ENCODE data around the gene PRSS23.
A peak's percentile ranks its signal among the peaks of the same experiment; 100 is the strongest.

The PRSS23 gene

DNA sequence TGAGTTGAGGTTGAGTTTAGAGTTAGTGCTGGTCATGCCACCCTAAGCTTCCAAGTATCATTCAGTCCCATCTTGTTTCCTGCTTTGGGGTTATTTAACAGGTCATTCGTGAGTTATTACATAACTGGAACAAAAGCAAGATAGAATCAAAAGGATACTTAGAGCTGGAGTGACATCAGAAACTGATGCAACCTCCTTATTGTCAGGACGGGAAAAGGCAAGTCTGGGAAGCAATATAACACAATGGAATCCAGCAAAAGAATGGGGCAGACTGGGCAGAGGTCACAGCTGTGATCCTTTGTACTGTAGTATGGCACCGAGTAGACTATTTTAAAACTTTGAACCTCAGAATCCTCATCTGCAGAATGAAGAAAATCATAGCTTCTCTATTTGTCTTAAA lies 4.4 kb upstream of the PRSS23 start:
- TF ChIP-seq, protein P1, sequence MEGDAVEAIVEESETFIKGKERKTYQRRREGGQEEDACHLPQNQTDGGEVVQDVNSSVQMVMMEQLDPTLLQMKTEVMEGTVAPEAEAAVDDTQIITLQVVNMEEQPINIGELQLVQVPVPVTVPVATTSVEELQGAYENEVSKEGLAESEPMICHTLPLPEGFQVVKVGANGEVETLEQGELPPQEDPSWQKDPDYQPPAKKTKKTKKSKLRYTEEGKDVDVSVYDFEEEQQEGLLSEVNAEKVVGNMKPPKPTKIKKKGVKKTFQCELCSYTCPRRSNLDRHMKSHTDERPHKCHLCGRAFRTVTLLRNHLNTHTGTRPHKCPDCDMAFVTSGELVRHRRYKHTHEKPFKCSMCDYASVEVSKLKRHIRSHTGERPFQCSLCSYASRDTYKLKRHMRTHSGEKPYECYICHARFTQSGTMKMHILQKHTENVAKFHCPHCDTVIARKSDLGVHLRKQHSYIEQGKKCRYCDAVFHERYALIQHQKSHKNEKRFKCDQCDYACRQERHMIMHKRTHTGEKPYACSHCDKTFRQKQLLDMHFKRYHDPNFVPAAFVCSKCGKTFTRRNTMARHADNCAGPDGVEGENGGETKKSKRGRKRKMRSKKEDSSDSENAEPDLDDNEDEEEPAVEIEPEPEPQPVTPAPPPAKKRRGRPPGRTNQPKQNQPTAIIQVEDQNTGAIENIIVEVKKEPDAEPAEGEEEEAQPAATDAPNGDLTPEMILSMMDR (IDR thresholded peaks at IDR 0.05; ENCODE audit: low read length, missing control alignments), result no peak
- H3K4me3 ChIP-seq (replicated peaks; ENCODE audit: low read depth, low read length), result no peak overlapping the region
- DNase-seq (ENCODE audit: low read depth), result peak; percentile 93

DNA sequence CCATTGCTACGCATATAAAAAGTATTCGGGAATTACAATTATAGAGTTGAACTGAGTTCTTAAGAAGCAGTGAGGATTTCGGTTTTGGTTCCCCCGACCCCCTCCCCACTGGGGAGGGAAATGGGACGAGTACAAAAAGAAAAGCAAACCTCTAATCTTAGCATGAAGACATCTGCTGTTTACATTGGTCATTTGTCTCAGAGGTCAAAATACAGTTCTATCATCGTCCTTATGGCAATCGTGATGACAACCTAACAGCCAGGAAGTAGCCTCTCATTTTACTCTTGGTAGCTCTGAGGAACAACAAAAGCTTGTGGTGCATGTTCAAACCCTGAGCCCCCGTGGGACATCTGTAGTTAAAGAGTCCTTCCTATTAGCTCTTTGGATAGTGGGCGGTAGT lies 3.2 kb upstream of the PRSS23 start:
- TF ChIP-seq, protein P1 (IDR thresholded peaks at IDR 0.05; ENCODE audit: low read length, missing control alignments), result no peak
- no peak overlapping the region for H3K4me3 ChIP-seq (replicated peaks; ENCODE audit: low read depth, low read length)
- no peak for DNase-seq (ENCODE audit: low read depth)

DNA sequence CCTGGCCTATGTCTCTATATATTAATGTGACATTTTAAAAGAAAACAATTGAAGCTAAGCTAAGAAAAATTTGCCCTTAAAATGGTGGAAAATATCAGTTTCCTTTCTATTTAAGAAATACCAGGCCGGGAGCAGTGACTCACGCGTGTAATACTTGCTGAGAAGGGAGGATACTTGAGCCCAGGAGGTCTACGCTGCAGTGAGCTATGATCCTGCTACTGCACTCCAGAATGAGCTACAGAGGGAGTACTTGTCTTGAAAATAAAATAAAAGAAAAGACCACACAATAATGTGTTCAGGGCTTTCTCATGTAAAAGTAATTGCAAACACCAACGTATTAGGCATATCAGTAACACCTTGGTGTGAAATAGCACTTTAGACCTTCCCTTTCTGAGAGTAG lies 1.4 kb upstream of the PRSS23 start:
- H3K4me3 ChIP-seq (replicated peaks; ENCODE audit: low read depth, low read length), result no peak overlapping the region
- DNase-seq (ENCODE audit: low read depth), result peak; percentile 88
- TF ChIP-seq, protein P1 (IDR thresholded peaks at IDR 0.05; ENCODE audit: low read length, missing control alignments), result no peak

DNA sequence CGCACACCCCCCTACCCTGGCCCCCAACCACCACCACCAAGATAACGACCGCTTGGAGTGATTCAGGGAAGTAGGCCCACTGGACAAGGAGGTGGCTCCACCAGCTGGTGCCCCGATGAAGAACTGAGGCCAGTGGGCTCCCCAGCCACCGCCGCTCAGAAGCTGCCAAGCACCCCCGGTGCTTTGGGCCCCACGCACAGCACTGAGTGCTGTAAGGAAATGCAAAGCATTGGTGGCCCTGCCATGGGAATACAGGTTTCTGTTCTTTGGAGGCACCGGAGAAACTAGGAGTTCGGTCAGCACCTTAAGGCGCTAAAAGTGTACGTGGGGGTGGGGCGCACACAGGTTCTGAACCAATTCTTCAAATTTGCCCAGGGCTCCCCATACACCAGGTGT lies 664 bp upstream of the PRSS23 start:
- H3K4me3 ChIP-seq (replicated peaks; ENCODE audit: low read depth, low read length), result peak overlapping the region; percentile 77
- DNase-seq (ENCODE audit: low read depth), result peak; percentile 18
- TF ChIP-seq, protein P1 (IDR thresholded peaks at IDR 0.05; ENCODE audit: low read length, missing control alignments), result no peak

DNA sequence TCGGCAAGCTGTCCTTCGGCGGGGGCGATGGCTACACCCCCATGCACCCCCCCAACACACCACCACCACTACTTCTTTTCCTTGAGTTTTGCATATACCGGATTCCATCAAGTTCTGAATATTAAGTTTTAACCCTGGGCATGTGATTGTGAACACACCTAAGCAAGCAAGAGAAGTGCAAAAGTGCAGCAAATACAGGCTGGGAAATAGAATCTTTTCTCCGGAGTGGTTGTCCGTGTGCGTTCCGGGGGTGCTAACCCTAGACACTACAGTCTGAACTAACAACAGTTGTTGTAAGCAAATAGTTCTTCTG lies 574 bp downstream of the PRSS23 start:
- TF ChIP-seq, protein P1 (IDR thresholded peaks at IDR 0.05; ENCODE audit: low read length, missing control alignments), result no peak
- H3K4me3 ChIP-seq (replicated peaks; ENCODE audit: low read depth, low read length), result peak overlapping the region; percentile 77
- peak; percentile 13 for DNase-seq (ENCODE audit: low read depth)

DNA sequence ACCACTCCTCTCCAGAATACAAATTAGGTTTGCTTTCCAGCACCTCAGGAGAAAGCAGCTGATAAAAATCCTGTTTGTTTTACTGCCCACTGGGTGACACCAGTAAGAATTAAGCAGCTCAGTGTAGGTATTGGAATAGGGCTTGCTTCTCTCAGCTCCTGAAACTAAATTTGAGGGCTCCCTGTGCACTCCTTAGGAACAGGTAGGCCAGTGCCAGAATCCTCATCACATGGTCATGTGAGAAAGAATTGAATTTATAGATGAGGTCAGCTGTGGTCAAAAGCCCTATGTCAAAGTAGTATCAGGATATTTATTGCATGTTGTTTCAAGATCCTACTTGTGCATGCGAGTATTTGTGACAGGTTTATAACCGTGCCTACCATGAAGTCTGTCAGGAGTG lies 1.0 kb downstream of the PRSS23 start:
- DNase-seq (ENCODE audit: low read depth), result peak; percentile 13
- peak overlapping the region; percentile 77 for H3K4me3 ChIP-seq (replicated peaks; ENCODE audit: low read depth, low read length)
- TF ChIP-seq, protein P1 (IDR thresholded peaks at IDR 0.05; ENCODE audit: low read length, missing control alignments), result no peak

DNA sequence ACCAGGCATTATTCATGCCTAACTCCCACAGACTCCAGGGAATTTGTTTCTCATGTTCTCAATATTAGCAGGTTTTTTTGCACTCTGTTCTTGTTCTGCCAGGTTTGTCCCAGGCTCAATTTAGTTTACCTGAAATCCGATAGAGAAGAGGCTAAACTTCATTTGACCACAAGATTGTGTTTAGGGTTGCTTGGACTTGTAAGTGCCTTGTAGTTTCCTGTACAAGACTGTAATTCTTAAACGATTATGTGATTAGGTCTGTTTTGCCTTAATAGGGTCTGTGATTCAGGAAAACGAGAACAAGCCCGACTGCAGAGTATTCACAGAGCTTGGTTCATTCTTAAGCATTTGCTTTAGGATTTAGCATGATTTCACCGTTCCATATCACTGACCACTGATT lies 1.8 kb downstream of the PRSS23 start:
- peak; percentile 13 for DNase-seq (ENCODE audit: low read depth)
- TF ChIP-seq, protein P1 (IDR thresholded peaks at IDR 0.05; ENCODE audit: low read length, missing control alignments), result no peak
- peak overlapping the region; percentile 77 for H3K4me3 ChIP-seq (replicated peaks; ENCODE audit: low read depth, low read length)
